ENCODE results near the gene GRIN3B.

GRIN3B gene

DNA sequence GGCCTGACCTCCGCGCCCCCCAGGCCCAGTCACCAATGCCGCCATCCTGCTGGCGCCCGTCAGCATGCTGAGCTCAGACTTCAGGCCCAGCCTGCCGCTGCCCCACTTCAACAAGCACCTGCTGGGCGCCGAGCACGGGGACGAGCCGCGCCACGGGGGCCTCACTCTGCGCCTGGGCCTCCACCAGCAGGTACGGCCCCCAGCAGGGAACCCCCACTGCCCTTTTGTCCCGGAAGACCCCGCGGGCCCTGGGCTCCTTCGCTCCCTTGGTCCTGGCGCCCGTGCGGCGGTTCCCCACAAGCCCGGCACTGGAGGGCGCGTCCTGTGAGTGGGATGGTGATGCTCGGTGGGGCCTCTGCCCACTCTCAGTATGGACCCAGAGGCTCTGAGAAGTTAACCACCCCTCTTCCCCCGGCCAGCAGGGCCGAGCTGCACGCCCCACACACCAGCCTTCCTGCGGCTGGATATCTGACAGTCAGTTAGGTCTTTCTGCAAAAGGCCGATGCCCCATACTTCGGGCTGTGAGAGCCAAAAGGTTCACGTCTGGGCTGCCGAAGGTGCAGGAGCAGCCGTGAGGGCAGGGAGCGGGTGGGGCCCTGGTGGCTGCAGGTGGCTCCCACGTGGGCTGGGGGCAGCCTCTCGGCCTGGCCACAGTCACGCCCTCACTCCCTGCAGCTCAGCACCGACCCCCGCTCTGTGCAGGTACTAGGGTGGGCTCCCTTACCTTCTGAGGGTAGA, 8.1 kb upstream of the GRIN3B start:
- DNase-seq = no peak

DNA sequence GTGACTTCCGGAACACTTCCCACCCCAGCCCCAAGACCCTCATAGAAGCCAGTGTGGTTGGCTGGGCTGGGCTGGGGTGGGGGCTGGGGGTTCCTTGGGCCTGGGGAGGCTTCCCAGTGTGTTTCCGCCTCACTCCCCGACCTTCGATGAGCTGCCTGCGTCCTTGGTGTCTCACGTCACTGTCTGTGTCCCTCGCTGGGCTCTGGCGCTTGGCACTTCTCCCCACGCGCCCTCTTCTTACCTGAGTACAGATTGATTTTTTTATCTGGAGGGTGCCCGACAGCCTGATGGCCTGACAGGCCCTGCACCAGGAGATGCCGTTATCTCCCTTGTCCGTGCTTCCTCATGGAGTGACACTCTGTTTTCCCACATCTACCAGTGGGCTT, 7.6 kb upstream of the GRIN3B start:
- no peak for DNase-seq

DNA sequence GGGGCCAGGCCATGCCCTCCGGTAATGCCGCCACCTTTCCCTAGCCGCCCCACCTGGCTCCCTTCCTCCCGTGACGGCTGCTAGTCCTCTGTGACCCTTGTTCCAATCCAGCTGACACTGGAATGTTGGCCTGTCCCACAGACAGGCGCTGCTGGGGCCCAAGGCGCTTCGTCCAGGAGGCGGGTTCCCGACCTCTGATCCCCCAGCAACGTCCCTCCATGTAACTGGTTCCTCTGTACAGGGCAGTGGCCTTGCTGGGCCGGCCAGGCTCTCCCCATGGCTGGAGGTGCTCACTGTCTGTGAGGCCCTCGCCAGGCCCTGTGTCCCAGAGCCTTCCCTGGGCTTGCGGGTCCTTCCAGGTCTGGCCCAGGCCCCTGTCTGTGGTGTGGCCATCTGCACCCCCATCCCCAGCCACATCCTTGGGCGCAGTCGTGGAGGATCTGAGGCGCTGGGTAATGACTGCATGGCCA, 6.8 kb upstream of the GRIN3B start:
- DNase-seq = no peak

DNA sequence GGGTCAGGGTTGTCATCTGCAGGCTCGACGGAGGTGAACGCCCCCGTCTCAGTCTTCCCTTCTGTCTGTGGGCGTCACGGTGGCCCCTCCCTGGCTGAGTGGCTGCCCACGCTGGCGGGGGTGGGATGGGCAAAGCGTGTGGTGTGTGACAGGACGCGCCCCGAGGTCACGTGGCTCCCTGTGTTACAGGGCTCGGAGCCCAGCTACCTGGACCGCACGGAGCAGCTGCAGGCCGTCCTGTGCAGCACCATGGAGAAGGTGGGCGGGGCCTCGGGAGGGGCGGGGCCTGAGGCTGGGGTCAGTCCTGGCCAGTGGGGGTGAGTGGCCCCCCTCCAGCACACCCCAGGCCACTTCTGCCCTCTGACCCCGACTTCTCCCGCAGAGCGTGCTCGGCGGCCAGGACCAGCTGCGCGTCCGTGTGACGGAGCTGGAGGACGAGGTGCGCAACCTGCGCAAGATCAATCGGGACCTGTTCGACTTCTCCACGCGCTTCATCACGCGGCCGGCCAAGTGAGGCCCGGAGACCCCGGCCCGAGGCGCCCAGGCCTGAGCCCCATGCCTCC, 6.3 kb upstream of the GRIN3B start:
- DNase-seq = no peak

- no peak for DNase-seq
Observed at GRCh38 chr19:994516-994915, 5.7 kb upstream of the GRIN3B start.

DNA sequence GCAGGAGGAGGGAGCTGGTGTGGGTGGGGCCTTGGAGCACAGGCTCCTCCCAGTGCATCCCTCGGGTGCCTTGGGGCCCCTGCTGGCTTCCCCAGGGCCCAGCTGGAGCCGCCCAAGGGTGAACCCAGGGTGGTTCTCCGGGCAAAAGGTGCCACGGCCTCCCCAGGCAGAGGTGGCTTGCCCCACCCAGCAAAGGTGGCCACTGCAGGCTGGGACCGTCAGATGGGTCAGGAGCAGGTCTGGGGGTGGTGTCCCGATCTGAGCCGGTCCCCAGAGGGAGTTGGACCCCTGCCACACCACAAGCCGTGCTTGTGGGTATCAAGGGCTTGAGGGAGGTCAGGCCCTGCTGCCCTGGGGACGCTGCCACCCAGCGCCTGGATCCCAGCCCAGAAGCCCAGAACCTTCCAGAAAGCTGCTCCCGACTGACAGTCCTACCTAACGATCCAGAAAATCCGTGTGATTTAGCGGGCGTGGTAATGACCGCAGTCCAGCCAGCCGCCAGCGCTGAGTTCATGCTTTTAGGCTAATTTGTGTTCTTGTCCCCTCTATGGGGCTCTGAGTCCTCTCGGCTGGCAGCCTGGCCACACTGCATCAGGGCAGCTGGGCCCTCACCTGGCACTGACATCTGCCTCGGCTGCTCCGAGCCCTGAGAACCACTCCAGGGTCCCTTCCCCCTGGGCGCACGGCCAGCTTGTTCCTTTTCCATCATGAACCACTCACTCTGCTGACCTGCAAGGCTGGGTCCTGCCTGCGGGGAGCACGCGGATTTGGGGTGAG, 5.0 kb upstream of the GRIN3B start:
- DNase-seq = no peak

DNA sequence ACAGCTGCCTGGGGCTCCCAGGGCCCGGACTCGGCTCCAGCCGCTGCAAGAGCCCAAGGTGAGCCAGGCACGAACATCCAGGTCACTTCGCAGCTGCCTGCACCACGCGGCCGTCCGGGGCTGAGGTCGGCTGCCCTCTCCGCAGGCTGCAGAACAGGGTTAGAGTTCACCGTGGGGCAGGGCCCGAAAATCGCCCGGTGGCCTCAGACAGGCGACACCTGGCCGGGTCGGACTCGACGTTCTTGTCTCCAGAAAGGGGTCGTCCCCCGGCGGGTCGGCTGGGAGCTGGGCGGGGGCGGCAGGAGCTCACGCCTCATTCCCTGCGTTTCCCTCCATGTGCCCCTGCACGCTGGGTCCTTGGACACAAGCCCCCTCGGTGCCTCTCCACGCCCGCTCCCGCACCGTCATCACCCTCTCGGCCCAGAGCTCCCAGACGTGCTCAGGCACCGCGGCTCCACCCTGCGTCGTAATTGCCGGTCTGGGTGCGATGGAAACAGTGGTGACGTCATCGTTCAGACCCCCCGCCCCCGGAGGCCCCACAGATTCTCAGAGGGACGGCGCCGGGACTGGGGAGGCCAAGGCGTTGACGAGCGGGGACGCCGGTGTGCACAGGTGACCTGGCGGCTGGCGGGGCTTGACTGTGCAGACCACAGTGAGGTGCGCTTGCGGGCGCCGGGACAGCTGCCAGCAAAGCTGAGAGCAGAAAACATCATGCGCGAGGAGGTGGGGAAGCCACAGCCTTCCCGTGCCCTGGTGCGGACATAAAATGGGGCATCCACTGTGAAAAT, 4.0 kb upstream of the GRIN3B start:
- DNase-seq = peak in 1 of 2 donors; percentile 10

DNA sequence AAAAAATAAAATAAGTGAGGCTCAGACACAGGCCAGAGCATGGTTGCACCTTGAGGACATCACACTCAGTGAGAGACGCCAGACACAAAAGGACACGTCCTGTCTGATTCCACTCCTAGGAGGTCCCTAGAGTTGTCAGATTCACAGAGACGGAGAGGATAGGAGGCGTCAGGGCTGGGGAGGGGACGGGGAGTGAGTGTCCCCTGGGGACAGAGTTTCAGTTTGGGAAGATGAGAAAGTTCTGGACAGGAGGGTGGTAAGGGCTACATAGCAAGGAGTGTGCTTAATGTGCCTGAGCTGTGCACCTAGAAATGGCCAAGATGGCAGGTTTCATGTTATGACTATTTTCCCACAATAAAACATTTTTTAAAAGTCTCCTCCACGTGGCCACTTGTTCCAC, 2.2 kb upstream of the GRIN3B start:
- DNase-seq = no peak

- DNase-seq = no peak
Observed at GRCh38 chr19:999379-999719, 870 bp upstream of the GRIN3B start.

DNA sequence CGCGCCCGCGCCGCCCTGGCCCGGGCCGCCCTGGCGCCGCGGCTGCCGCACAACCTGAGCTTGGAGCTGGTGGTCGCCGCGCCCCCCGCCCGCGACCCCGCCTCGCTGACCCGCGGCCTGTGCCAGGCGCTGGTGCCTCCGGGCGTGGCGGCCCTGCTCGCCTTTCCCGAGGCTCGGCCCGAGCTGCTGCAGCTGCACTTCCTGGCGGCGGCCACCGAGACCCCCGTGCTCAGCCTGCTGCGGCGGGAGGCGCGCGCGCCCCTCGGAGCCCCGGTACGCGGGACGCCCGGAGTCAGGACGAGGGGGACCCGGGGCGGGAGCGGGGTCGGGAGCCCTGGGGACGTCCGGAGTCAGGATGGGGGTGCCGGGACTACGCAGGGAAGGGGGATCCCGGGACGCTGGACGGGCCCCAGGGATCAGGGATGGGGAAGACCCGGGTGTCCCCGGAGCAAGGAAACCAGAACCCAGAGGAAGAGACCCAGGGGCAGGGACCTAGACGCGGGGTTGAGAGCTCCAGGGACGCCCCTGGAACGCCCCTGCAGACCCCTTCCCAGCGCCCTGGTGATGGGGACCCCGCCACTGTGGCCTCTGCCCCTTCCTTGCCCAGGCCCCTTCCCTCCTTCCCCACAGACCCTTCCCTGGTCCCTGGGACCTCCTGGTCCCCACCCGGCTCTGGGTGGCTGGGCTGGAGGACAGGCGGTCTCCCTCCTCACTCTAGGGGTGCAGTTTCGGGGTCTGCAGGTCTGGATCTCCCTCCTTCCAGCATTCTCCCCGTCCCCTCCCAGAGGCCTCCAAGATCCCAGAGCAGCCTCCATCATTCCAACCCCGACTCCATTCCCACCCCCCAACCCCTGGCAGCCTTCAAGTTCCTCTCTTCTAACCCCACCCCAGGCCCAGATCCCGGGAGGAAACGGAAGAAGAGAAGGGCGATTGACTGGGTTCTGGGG, 645 bp downstream of the GRIN3B start:
- DNase-seq = no peak

GRCh38 chr19:1001538-1002166, 1.4 kb downstream of the GRIN3B start:
- peak; percentile 38 to 42 for DNase-seq

DNA sequence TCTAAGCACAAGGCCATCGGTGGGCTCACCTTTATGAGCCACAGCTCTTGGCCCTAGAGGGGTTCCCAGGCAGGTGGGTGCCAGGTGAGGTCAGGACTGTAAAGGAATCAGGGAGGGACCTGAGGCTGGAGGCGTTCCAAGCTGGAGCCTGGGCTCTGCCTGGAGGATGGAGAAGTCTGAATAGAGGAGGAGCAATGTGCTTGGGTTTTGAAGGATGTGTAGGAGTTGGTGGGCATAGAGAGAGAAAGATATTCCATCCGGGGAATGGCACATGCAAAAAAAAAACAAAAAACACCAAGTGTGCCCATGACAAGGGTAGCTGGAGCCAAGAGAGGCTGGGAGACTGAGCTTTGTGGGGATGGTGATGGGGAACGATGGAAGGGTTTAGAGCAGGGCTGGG, 2.4 kb downstream of the GRIN3B start:
- no peak for DNase-seq

DNA sequence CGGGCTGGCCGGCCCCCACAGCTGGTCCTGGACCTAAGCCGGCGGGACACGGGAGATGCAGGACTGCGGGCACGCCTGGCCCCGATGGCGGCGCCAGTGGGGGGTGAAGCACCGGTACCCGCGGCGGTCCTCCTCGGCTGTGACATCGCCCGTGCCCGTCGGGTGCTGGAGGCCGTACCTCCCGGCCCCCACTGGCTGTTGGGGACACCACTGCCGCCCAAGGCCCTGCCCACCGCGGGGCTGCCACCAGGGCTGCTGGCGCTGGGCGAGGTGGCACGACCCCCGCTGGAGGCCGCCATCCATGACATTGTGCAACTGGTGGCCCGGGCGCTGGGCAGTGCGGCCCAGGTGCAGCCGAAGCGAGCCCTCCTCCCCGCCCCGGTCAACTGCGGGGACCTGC, 3.1 kb downstream of the GRIN3B start:
- no peak for DNase-seq

DNA sequence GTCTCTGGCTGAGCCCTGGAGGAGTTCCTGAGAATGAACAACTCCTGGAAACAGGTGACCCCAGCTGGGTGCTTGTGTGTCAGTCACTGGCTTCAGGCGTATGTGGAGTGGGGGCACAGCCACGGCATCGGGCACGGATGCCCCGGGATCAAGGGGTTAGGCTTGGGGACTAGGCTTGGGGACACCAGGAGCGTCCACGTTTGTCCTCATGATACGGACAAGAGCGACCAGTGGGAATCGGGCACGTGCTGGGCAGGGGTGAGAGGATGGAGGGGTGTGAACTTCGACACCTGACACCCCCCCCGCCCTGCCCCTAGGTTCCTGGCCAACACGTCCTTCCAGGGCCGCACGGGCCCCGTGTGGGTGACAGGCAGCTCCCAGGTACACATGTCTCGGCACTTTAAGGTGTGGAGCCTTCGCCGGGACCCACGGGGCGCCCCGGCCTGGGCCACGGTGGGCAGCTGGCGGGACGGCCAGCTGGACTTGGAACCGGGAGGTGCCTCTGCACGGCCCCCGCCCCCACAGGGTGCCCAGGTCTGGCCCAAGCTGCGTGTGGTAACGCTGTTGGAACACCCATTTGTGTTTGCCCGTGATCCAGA, 4.1 kb downstream of the GRIN3B start:
- DNase-seq = no peak

GRCh38 chr19:1004803-1005664, 4.8 kb downstream of the GRIN3B start:
- DNase-seq = no peak

DNA sequence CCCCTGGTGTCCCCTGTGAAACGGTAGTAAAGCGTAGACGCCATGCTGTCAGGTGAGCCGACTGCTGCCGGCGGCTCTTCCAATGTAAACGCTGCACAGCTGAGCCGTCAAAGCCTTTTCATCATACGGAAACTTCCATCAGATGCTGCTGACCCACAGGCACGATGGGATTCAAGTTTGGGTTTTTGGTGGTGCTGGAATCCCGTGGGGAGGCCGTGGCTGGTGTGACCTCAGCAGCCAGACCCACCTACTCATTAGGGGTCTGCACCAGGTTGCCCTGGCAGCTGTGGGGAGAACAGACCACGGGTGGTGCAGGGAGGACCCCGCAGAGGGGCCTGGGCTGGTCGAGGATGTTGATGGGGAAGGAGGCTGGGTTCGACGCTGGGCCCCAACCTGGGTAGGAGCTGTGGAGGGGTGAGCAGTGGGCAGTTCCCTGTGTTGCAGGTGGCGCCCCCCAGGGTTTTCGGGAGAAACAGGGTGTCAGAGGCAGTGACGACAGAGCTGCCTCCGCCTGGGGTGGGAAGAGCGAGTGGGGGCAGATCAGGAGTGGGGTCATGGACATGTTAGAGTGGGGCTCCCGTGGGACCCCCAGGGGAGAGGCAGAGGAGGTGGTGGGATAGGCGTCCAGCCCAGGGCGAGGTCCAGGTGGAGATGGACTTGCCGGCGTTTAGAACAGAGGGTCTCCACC, 6.6 kb downstream of the GRIN3B start:
- DNase-seq = no peak

- DNase-seq = no peak
Observed at GRCh38 chr19:1007399-1008251, 7.4 kb downstream of the GRIN3B start.

DNA sequence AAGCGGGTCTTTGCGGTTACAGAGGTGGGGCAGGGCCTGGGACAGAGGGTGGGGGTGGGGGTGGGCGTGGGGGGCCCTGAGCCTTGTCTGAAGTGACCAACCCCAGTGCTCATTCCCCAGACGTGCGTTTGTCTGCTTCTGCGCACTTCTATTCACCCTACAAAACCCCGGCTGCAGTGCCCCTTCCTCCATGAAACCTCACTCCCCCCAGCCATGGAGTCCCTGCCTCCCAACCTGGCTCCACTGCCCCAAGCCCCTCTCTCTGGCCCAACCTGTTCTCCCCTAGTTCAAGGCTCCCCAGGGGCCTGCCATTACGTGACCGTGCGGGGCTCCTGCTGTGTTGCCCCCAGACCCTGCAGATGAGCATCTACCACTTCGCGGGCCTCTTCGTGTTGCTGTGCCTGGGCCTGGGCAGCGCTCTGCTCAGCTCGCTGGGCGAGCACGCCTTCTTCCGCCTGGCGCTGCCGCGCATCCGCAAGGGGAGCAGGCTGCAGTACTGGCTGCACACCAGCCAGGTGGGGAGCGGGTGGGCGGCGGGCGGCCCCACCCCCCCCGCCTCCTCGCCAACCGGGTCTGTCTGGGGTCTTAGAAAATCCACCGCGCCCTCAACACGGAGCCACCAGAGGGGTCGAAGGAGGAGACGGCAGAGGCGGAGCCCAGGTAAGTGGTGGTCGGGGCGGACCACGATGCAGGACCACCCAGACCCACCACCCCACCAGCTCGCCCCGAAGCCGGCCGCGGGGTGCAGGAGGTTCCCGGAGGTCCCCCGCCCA, 8.2 kb downstream of the GRIN3B start:
- no peak for DNase-seq

Measured in bone marrow (tissue), 2 donors.